SK-N-SH treated with all-trans-retinoic acid at 6 μM for 48 hours (cell line): ENCODE results near the gene ZEB1.

Source experiments
- ARNTL ChIP-seq: fragments of 450-650 bp; formaldehyde crosslinking; IDR thresholded peaks from 2 replicates; pipeline ENCODE4 v1.5.0; 2020; ENCODE audit warnings: low read depth, mild to moderate bottlenecking, moderate library complexity, borderline replicate concordance
- BACH2 ChIP-seq: fragments of 250-450 bp; sonication (Bioruptor Pico); IDR thresholded peaks from 2 replicates; pipeline ENCODE4 v1.9.0; 2021; ENCODE audit warnings: mild to moderate bottlenecking, borderline replicate concordance
- CSDC2 ChIP-seq: fragments of 250-450 bp; sonication (Bioruptor Pico); IDR thresholded peaks from 2 replicates; pipeline ENCODE4 v1.5.0; 2020; ENCODE audit warnings: mild to moderate bottlenecking, moderate library complexity
- ESRRG ChIP-seq: fragments of 250-450 bp; sonication (Bioruptor Pico); IDR thresholded peaks from 2 replicates; pipeline ENCODE4 v1.6.1; 2021; ENCODE audit warnings: mild to moderate bottlenecking
- OSR1 ChIP-seq: fragments of 250-450 bp; sonication (Bioruptor Pico); IDR thresholded peaks from 2 replicates; pipeline ENCODE4 v1.8.0; 2022; ENCODE audit warnings: moderate library complexity, mild to moderate bottlenecking, inconsistent platforms
- RARB ChIP-seq: fragments of 250-450 bp; sonication (Bioruptor Pico); IDR thresholded peaks from 2 replicates; pipeline ENCODE4 v1.8.0; 2021; ENCODE audit warnings: mild to moderate bottlenecking, moderate library complexity
- TCF4 ChIP-seq: fragments of 250-450 bp; sonication (Bioruptor Pico); IDR thresholded peaks from 2 replicates; pipeline ENCODE4 v1.8.0; 2021; ENCODE audit warnings: mild to moderate bottlenecking, moderate library complexity, borderline replicate concordance
- ZC3H10 ChIP-seq: fragments of 250-450 bp; sonication (Bioruptor Pico); IDR thresholded peaks from 2 replicates; pipeline ENCODE4 v1.5.1; 2021; ENCODE audit warnings: mild to moderate bottlenecking, moderate library complexity
- ZFP3 ChIP-seq: fragments of 250-450 bp; sonication (Bioruptor Pico); IDR thresholded peaks from 2 replicates; pipeline ENCODE4 v1.5.0; 2020; ENCODE audit warnings: mild to moderate bottlenecking, moderate library complexity
- ZFP30 ChIP-seq: fragments of 450-650 bp; formaldehyde crosslinking; IDR thresholded peaks from 2 replicates; pipeline ENCODE4 v1.5.0; 2022; ENCODE audit warnings: mild to moderate bottlenecking, moderate library complexity
- TF ChIP-seq, protein P1 (sequence below): fragments of 250-450 bp; sonication (Bioruptor Pico); IDR thresholded peaks from 2 replicates; pipeline ENCODE4 v1.8.0; 2020; ENCODE audit warnings: mild to moderate bottlenecking, moderate library complexity, borderline replicate concordance
- TF ChIP-seq, protein P2 (sequence below): fragments of 250-450 bp; sonication (Bioruptor Pico); IDR thresholded peaks from 2 replicates; pipeline ENCODE4 v1.8.0; 2021; ENCODE audit warnings: low read depth, mild to moderate bottlenecking, moderate library complexity, borderline replicate concordance
- TF ChIP-seq, protein P3 (sequence below): fragments of 250-450 bp; sonication (Bioruptor Pico); IDR thresholded peaks from 2 replicates; pipeline ENCODE4 v1.5.1; 2020; ENCODE audit warnings: low read depth, mild to moderate bottlenecking, moderate library complexity

DNA sequence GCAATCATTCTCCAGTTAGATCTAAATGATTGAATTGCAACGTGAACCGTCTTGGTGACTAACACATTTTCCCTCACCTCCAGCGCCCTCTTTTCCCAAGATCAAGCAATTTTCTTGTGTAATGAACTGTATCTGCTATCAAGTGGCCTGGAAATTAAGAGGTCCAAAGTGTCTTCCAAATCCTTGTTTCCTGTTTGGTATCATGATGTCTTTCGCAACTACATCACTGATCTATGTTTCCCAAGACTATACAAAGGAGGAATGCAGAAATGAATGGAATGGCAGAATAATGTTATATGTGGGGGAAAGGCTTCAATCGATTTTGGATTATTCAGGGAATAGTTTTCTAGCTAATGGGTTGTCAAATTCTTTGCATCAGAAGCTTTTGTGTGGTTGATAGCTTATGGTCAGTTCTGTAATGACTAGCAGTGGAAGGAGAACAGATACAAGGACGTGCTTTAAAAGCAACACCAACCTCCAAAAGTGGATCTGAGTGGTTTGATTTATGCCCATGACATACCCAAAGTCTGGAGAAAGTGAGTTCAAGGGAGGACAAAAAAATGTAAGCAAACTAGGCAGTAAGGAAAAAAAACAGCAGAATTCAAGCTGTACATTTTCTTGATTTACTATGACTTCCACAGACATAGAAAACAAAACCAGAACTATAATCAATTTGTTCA lies 14.6 kb upstream of the ZEB1 start:
- TF ChIP-seq ESRRG: no peak
- no peak for TF ChIP-seq ARNTL
- TF ChIP-seq, protein P1, sequence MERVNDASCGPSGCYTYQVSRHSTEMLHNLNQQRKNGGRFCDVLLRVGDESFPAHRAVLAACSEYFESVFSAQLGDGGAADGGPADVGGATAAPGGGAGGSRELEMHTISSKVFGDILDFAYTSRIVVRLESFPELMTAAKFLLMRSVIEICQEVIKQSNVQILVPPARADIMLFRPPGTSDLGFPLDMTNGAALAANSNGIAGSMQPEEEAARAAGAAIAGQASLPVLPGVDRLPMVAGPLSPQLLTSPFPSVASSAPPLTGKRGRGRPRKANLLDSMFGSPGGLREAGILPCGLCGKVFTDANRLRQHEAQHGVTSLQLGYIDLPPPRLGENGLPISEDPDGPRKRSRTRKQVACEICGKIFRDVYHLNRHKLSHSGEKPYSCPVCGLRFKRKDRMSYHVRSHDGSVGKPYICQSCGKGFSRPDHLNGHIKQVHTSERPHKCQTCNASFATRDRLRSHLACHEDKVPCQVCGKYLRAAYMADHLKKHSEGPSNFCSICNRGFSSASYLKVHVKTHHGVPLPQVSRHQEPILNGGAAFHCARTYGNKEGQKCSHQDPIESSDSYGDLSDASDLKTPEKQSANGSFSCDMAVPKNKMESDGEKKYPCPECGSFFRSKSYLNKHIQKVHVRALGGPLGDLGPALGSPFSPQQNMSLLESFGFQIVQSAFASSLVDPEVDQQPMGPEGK: no peak
- TF ChIP-seq CSDC2 (CRISPR knock-in tag): no peak
- no peak for TF ChIP-seq BACH2 (CRISPR knock-in tag)
- TF ChIP-seq, protein P2, sequence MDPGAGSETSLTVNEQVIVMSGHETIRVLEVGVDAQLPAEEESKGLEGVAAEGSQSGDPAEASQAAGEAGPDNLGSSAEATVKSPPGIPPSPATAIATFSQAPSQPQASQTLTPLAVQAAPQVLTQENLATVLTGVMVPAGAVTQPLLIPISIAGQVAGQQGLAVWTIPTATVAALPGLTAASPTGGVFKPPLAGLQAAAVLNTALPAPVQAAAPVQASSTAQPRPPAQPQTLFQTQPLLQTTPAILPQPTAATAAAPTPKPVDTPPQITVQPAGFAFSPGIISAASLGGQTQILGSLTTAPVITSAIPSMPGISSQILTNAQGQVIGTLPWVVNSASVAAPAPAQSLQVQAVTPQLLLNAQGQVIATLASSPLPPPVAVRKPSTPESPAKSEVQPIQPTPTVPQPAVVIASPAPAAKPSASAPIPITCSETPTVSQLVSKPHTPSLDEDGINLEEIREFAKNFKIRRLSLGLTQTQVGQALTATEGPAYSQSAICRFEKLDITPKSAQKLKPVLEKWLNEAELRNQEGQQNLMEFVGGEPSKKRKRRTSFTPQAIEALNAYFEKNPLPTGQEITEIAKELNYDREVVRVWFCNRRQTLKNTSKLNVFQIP: no peak
- TF ChIP-seq ZC3H10 (CRISPR knock-in tag): no peak
- TF ChIP-seq, protein P3, sequence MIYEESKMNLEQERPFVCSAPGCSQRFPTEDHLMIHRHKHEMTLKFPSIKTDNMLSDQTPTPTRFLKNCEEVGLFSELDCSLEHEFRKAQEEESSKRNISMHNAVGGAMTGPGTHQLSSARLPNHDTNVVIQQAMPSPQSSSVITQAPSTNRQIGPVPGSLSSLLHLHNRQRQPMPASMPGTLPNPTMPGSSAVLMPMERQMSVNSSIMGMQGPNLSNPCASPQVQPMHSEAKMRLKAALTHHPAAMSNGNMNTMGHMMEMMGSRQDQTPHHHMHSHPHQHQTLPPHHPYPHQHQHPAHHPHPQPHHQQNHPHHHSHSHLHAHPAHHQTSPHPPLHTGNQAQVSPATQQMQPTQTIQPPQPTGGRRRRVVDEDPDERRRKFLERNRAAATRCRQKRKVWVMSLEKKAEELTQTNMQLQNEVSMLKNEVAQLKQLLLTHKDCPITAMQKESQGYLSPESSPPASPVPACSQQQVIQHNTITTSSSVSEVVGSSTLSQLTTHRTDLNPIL (CRISPR knock-in tag): no peak
- no peak for TF ChIP-seq RARB
- TF ChIP-seq TCF4 (CRISPR knock-in tag): no peak
- no peak for TF ChIP-seq ZFP30 (CRISPR knock-in tag)
- TF ChIP-seq OSR1: no peak
- no peak for TF ChIP-seq ZFP3
